Midbrain (tissue), 1 donor: ENCODE results near the gene STH.
"Not testable (repeated sequence)": the region's sequence is repeated elsewhere in the genome, so short reads cannot be mapped to it uniquely, and the experiment has no call there.

Source experiments
- DNase-seq: peaks from one replicate; lab custom pipeline; 2025; lab: John Stamatoyannopoulos, UW

STH gene

GRCh38 chr17:45998987-45999899 lies at the start of gene STH:
Gene STH (plus strand): TSS chr17:45999250. CDS start chr17:45999280, 30 bp downstream.
- no peak for DNase-seq

- DNase-seq: no peak
Measured at GRCh38 chr17:45949755-45950320, 49.2 kb upstream of the STH start.

GRCh38 chr17:45950888-45951287 lies 48.2 kb upstream of the STH start:
- DNase-seq: no peak

- no peak for DNase-seq
Measured at GRCh38 chr17:45951403-45951802, 47.6 kb upstream of the STH start.

GRCh38 chr17:45951941-45952340 lies 47.1 kb upstream of the STH start:
- no peak for DNase-seq

- DNase-seq: no peak
Measured at GRCh38 chr17:45952814-45953320, 46.2 kb upstream of the STH start.

GRCh38 chr17:45953561-45953960 lies 45.5 kb upstream of the STH start:
- DNase-seq: no peak

- DNase-seq: no peak
Measured at GRCh38 chr17:45954914-45955313, 44.1 kb upstream of the STH start.

- DNase-seq: no peak
Measured at GRCh38 chr17:45955326-45955725, 43.7 kb upstream of the STH start.

GRCh38 chr17:45956090-45956489 lies 43.0 kb upstream of the STH start:
- no peak for DNase-seq

GRCh38 chr17:45956746-45957145 lies 42.3 kb upstream of the STH start:
- not testable (repeated sequence) for DNase-seq

GRCh38 chr17:45958307-45958706 lies 40.7 kb upstream of the STH start:
- no peak for DNase-seq

- DNase-seq: no peak
Measured at GRCh38 chr17:45958994-45959665, 39.9 kb upstream of the STH start.

GRCh38 chr17:45960311-45960710 lies 38.7 kb upstream of the STH start:
- DNase-seq: no peak

GRCh38 chr17:45961206-45961605 lies 37.8 kb upstream of the STH start:
- no peak for DNase-seq

GRCh38 chr17:45962221-45962972 lies 36.7 kb upstream of the STH start:
- no peak for DNase-seq

GRCh38 chr17:45963283-45963682 lies 35.8 kb upstream of the STH start:
- DNase-seq: no peak

- no peak for DNase-seq
Measured at GRCh38 chr17:45963889-45964288, 35.2 kb upstream of the STH start.

GRCh38 chr17:45964634-45965033 lies 34.4 kb upstream of the STH start:
- no peak for DNase-seq

- DNase-seq: no peak
Measured at GRCh38 chr17:45965812-45966211, 33.2 kb upstream of the STH start.

GRCh38 chr17:45966606-45967280 lies 32.3 kb upstream of the STH start:
- DNase-seq: no peak
